ENCODE results near the gene SCAF4.

GRCh38 chr21:31744182-31744800 is 12.4 kb upstream of the SCAF4 start:
- TF ChIP-seq, protein P1, sequence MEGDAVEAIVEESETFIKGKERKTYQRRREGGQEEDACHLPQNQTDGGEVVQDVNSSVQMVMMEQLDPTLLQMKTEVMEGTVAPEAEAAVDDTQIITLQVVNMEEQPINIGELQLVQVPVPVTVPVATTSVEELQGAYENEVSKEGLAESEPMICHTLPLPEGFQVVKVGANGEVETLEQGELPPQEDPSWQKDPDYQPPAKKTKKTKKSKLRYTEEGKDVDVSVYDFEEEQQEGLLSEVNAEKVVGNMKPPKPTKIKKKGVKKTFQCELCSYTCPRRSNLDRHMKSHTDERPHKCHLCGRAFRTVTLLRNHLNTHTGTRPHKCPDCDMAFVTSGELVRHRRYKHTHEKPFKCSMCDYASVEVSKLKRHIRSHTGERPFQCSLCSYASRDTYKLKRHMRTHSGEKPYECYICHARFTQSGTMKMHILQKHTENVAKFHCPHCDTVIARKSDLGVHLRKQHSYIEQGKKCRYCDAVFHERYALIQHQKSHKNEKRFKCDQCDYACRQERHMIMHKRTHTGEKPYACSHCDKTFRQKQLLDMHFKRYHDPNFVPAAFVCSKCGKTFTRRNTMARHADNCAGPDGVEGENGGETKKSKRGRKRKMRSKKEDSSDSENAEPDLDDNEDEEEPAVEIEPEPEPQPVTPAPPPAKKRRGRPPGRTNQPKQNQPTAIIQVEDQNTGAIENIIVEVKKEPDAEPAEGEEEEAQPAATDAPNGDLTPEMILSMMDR (IDR thresholded peaks at IDR 0.05; ENCODE audit: insufficient read depth, low read depth, low read length), result no peak
- TF ChIP-seq EZH2 (IDR thresholded peaks at IDR 0.05; ENCODE audit: insufficient read depth, low read length), result no peak
